Measurements from ENCODE around the gene LCN6. TPM values are rescaled to one million over a fixed set of nuclear protein-coding genes. Genes with fewer than 3 reads are reported as not detected.

The LCN6 gene
- total RNA-seq, 1 donor from 2014 or later = not detected

DNA sequence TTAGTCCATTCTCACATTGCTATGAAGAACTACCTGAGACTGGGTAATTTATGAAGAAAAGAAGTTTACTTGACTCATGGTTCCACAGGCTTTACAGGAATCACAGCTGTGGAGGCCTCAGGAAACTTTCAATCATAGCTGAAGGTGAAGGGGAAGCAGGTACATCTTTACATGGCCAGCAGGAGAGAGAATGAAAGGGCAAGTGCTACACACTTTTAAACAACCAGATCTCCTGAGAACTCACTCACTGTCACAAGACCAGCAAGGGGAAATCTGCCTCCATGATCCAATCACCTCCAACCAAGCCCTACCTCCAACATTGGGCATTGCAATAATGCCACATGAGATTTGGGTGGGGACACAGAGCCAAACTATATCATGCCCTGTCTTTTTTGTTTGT, 3.5 kb upstream of the LCN6 start:
- no peak overlapping the region for H3K4me3 ChIP-seq (ENCODE audit: low read depth, low read length)
- TF ChIP-seq, protein P1, sequence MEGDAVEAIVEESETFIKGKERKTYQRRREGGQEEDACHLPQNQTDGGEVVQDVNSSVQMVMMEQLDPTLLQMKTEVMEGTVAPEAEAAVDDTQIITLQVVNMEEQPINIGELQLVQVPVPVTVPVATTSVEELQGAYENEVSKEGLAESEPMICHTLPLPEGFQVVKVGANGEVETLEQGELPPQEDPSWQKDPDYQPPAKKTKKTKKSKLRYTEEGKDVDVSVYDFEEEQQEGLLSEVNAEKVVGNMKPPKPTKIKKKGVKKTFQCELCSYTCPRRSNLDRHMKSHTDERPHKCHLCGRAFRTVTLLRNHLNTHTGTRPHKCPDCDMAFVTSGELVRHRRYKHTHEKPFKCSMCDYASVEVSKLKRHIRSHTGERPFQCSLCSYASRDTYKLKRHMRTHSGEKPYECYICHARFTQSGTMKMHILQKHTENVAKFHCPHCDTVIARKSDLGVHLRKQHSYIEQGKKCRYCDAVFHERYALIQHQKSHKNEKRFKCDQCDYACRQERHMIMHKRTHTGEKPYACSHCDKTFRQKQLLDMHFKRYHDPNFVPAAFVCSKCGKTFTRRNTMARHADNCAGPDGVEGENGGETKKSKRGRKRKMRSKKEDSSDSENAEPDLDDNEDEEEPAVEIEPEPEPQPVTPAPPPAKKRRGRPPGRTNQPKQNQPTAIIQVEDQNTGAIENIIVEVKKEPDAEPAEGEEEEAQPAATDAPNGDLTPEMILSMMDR (conservative IDR thresholded peaks at IDR 0.05; ENCODE audit: low read depth, low read length) = no peak
- DNase-seq (ENCODE audit: low read depth) = no peak

DNA sequence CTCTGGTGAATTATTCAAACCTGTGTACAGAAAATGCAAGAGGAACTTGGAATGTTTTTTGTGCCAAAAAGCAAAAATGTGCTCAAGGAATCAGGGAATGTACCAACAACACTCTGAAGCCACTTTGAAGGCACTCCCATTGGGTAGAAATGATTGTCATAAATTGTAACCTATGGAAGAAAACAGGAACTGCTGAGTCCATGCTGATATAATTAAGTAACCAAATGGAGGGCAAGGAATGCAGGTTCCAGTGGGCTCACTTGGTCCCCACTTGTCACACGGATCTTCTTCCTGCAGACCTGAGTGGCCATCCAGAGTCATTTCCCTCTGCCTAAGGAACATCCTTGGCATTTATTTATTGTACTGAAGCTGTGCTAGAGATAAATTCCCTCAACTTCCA, 2.9 kb upstream of the LCN6 start:
- H3K4me3 ChIP-seq (ENCODE audit: low read depth, low read length) = no peak overlapping the region
- TF ChIP-seq, protein P1 (conservative IDR thresholded peaks at IDR 0.05; ENCODE audit: low read depth, low read length) = no peak
- DNase-seq (ENCODE audit: low read depth) = no peak

DNA sequence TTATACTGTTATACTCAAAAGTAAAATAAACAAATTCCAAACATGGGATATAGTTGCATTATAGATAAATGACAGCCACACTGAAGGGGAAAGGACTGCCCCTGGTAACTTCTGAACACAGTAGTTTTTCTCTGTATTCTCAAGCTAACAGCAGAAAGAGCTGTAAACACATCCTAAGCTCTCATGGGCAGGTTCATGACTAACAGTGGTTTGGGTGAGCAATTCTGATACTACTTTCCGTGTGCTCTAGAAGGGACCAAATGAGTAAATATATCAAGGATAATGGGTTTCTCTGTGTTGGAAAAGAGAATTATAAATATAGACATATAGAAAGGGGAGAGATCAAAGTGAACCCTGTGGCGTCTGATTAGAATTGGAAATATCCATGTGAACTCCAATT, 2.2 kb upstream of the LCN6 start:
- DNase-seq (ENCODE audit: low read depth) = no peak
- H3K4me3 ChIP-seq (ENCODE audit: low read depth, low read length) = no peak overlapping the region
- TF ChIP-seq, protein P1 (conservative IDR thresholded peaks at IDR 0.05; ENCODE audit: low read depth, low read length) = no peak

DNA sequence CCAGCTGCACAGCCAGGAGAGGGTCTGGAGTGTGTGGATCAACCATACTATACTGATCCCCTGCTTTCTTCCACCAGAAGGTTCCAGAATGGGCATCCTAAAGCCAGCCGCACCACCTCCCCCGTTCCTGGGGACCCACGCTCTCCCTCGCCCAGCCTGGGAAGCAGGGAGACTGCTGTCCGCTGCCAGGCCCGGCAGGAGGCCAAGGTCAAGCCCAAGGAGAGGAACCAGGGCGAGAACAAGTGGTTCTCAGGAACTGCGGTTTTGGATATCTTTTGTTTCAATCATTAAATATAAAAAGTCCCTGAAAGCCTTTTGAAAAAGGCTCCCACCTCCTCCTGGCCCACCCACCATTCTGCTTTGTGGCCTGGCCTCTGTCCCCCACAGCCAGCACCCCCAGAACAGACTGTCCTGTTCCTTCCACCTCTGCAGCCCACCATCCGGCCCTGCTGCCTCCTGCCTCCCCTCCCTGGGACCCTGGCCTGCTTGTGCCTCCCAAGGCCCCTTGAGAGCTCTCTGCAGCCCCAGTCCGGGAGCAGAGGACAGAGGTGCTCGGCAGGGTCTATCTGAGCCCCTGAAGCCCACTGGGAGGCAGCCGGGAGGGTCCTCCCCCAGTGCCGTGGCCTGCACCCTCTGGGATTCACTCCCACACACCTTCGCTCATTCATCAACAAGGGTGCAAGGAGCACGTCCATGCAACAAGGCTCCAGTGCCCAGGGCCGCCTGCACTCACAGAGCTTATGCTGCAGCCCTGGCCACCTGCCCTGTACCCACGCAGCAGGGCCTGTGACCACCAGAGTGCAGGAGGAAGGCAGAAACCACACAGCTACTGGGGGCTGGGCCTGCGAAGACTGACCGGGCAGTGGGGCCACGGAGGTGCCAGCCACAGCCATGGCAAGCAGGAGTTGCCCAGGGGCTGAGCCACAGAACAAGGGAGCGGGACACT, 614 bp upstream of the LCN6 start:
- TF ChIP-seq, protein P1 (conservative IDR thresholded peaks at IDR 0.05; ENCODE audit: low read depth, low read length) = no peak
- DNase-seq (ENCODE audit: low read depth) = no peak
- no peak overlapping the region for H3K4me3 ChIP-seq (ENCODE audit: low read depth, low read length)

DNA sequence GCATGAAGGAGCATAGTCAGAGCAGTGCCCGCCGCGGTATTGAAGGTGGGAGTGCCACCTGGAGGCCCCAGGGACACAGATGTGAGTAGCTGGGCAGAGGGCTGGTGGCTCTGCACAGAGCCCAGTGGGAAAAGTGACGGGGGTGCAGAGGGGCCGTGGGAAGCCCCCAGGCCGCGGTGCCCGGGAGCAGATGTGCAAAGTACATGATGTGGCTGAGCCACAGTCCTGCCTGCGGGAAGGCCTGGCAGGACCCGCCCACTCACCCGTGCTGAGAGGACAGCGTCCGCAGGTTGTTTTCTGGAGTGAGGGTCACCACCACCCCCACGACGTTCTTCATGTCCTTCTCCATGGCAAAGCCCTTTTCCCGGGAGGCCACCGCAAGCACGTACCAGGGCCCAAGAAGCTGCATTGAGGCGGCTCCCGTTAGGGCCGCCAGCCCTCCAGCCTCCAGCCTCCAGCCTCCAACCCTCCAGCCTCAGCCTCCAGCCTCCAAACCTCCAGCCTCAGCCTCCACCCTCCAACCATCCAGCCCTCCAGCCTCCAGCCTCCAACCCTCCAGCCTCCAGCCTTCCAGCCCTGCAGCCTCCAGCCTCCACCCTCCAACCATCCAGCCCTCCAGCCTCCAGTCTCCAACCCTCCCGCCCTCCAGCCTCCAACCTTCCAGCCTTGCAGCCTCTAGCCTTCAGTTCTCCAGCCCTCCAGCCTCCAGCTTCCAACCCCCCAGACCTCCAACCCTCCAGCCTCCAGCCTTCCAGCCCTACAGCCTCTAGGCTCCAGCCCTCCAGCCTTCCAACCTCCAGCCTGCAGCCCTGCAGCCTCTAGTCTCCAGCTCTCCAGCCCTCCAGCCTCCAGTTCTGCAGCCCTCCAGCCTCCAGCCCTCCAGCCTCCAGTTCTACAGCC, 914 bp downstream of the LCN6 start:
- TF ChIP-seq, protein P1 (conservative IDR thresholded peaks at IDR 0.05; ENCODE audit: low read depth, low read length) = no peak
- H3K4me3 ChIP-seq (ENCODE audit: low read depth, low read length) = no peak overlapping the region
- no peak for DNase-seq (ENCODE audit: low read depth)

DNA sequence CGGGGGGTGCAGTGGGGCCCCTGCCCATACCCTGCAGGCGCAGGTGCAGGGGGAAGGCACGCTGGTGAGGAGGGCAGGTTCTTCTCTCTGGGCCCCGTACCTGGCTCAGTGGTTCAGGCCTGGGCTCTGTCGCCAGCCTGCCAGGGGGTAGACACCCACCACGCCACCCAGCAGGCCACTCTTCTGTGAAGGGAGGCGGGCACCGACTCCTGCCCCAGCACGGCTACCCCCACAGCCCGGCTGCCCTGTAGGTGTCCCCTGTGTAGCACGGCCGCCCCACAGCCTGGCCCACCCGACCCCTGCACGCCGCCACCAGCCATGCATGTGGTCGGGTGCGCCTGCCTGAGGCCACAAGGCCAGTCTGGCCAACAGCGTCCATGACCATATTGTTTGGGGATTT, 1.7 kb downstream of the LCN6 start:
- no peak overlapping the region for H3K4me3 ChIP-seq (ENCODE audit: low read depth, low read length)
- TF ChIP-seq, protein P1 (conservative IDR thresholded peaks at IDR 0.05; ENCODE audit: low read depth, low read length) = no peak
- DNase-seq (ENCODE audit: low read depth) = no peak

Data from epithelial cell of proximal tubule (primary cell).